Measurements from ENCODE around the gene NCKIPSD. TPM values are rescaled to one million over a fixed set of nuclear protein-coding genes. Genes with fewer than 3 reads are reported as not detected.

Gene NCKIPSD
- total RNA-seq, 1 donor from 2014 or later = 10.5 TPM

DNA sequence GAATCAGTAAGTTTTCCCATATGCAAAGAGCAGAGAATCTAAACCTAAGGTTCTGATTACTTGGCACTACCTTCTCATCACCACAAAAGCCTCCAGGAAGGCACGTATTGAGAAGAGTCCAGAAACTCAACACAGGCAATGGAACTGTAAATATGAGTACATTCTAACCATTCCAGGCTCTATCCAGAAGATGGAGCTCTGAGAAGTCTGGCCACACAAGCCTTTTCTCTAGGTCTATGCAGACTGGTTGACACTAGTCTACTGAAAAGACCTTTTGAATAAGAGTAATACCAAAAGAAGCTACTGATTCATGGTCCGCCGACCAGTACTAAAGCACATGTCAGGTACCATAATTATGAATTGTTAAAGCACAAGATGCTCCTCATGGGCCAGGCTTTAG, 12.2 kb upstream of the NCKIPSD start:
- no peak for DNase-seq (ENCODE audit: low read depth)
- TF ChIP-seq CTCF (IDR thresholded peaks at IDR 0.05; ENCODE audit: insufficient read depth, low read length, severe bottlenecking) = no peak
- Histone ChIP-seq H3K4me3 (ENCODE audit: low read depth, low read length) (no peak overlapping the region), H3K36me3 (ENCODE audit: control insufficient read depth, insufficient read depth, low read length) (peaks cover 24% of the 10 kb centered on the region), H3K27me3 (ENCODE audit: control insufficient read depth, insufficient read depth, low read length) (no peaks in the 10 kb centered on the region)
- FAIRE-seq = no peak

DNA sequence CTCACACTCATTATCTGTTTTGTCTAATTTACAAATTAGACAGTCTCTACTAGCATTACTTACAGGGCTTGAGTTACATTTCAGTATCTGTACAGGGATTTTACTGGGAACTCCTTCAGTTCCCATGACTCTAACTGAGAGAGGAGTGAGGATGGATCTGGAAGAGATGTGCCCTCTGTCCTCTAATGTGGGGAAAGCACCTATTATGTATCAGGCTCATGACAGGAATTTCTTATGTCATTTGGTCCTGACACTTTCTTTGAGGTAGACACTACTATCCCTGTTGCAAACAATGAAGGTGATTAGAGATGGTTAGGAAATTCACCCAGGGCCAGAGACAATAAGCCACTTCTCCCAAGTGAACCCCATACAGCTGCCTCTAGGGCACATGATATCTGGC, 10.9 kb upstream of the NCKIPSD start:
- FAIRE-seq (no peak), DNase-seq (ENCODE audit: low read depth) (no peak)
- H3K27me3 ChIP-seq (ENCODE audit: control insufficient read depth, insufficient read depth, low read length) = no peaks in the 10 kb centered on the region
- peaks cover 34% of the 10 kb centered on the region for H3K36me3 ChIP-seq (ENCODE audit: control insufficient read depth, insufficient read depth, low read length)
- no peak overlapping the region for H3K4me3 ChIP-seq (ENCODE audit: low read depth, low read length)
- no peak for TF ChIP-seq CTCF (IDR thresholded peaks at IDR 0.05; ENCODE audit: insufficient read depth, low read length, severe bottlenecking)

- Histone ChIP-seq H3K27me3 (ENCODE audit: control insufficient read depth, insufficient read depth, low read length) (no peaks in the 10 kb centered on the region), H3K36me3 (ENCODE audit: control insufficient read depth, insufficient read depth, low read length) (peaks cover 35% of the 10 kb centered on the region), H3K4me3 (ENCODE audit: low read depth, low read length) (no peak overlapping the region)
- DNase-seq (ENCODE audit: low read depth) (no peak), FAIRE-seq (no peak)
- no peak for TF ChIP-seq CTCF (IDR thresholded peaks at IDR 0.05; ENCODE audit: insufficient read depth, low read length, severe bottlenecking)
Observed at GRCh38 chr3:48696156-48696555, 10.4 kb upstream of the NCKIPSD start.

GRCh38 chr3:48695393-48695753, 9.7 kb upstream of the NCKIPSD start:
- H3K4me3 ChIP-seq (ENCODE audit: low read depth, low read length) = no peak overlapping the region
- no peak for TF ChIP-seq CTCF (IDR thresholded peaks at IDR 0.05; ENCODE audit: insufficient read depth, low read length, severe bottlenecking)
- DNase-seq (ENCODE audit: low read depth) (peak; percentile 48), FAIRE-seq (no peak)
- peaks cover 39% of the 10 kb centered on the region for H3K36me3 ChIP-seq (ENCODE audit: control insufficient read depth, insufficient read depth, low read length)
- H3K27me3 ChIP-seq (ENCODE audit: control insufficient read depth, insufficient read depth, low read length) = no peaks in the 10 kb centered on the region

DNA sequence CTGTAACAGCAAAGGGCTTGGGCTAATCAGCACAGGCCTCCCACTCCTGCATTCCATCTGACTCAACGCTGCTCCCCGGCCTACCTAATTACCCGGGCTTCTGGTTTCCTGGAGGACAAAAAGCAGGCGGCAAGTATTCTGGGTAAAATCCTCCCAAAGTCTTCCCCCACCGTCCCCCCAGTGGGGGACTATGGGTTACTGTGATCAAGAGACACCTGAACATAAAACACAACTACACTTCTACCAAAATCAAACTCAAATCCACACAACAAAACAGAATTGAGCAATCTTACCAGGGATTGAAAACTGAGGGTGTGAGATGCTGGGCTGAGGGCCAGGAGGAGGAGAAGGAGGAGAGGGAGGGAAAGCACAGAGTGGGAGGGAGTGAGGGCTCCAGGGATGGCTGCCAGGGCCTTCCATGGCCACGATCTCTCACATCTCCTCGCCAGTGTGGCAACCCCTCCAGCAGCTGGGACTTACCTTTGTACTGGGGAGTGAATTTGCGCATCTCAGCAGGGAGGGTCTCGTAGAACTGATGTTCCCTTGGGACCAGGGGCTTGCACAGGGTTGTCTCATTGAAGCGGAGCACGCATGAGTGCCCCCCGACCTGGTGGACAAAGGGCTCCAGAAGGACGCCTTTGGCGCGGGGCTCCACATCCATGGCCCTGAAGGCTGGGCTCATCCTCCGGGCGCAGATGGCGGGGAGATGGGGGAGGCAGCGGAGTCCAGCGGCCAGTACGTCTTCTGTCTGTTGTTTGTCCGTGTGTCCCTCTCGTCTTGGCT, 9.1 kb upstream of the NCKIPSD start:
- H3K27me3 ChIP-seq (ENCODE audit: control insufficient read depth, insufficient read depth, low read length) = no peaks in the 10 kb centered on the region
- peak; percentile 90 for FAIRE-seq
- peak; percentile 79 for DNase-seq (ENCODE audit: low read depth)
- peaks cover 37% of the 10 kb centered on the region for H3K36me3 ChIP-seq (ENCODE audit: control insufficient read depth, insufficient read depth, low read length)
- no peak overlapping the region for H3K4me3 ChIP-seq (ENCODE audit: low read depth, low read length)
- TF ChIP-seq CTCF (IDR thresholded peaks at IDR 0.05; ENCODE audit: insufficient read depth, low read length, severe bottlenecking) = no peak

- H3K27me3 ChIP-seq (ENCODE audit: control insufficient read depth, insufficient read depth, low read length) = no peaks in the 10 kb centered on the region
- no peak for TF ChIP-seq CTCF (IDR thresholded peaks at IDR 0.05; ENCODE audit: insufficient read depth, low read length, severe bottlenecking)
- peaks cover 42% of the 10 kb centered on the region for H3K36me3 ChIP-seq (ENCODE audit: control insufficient read depth, insufficient read depth, low read length)
- no peak for FAIRE-seq
- no peak overlapping the region for H3K4me3 ChIP-seq (ENCODE audit: low read depth, low read length)
- no peak for DNase-seq (ENCODE audit: low read depth)
Observed at GRCh38 chr3:48693826-48694225, 8.1 kb upstream of the NCKIPSD start.

Data from bronchial epithelial cell (primary cell).